K562 (cell line): ENCODE results near the gene TMEM217. TPM values are rescaled to one million over a fixed set of nuclear protein-coding genes. Genes with fewer than 3 reads are reported as not detected.
A peak's percentile ranks its signal among the peaks of the same experiment; 100 is the strongest.

Source experiments
- DDX20 ChIP-seq: fragments of 450-650 bp; IDR thresholded peaks from 2 replicates; pipeline ENCODE4 v1.6.1; 2016; ENCODE audit warnings: missing genetic modification characterization, low read depth, mild to moderate bottlenecking, missing compliant biosample characterization, moderate library complexity
- EWSR1 ChIP-seq: fragments of 450-650 bp; IDR thresholded peaks from 2 replicates; pipeline ENCODE4 v1.6.1; 2018; ENCODE audit warnings: borderline replicate concordance, mild to moderate bottlenecking, low read depth, moderate library complexity; ENCODE audit not compliant: partially characterized antibody
- FOXP4 ChIP-seq: sonication (generic); formaldehyde crosslinking; IDR thresholded peaks from 2 replicates; pipeline ENCODE4 v1.8.0; 2022; ENCODE audit warnings: mild to moderate bottlenecking, missing genetic modification reagents, borderline replicate concordance
- GTF3C2 ChIP-seq: IDR thresholded peaks from 3 replicates; pipeline ENCODE4 v1.6.1; 2011; ENCODE audit warnings: borderline replicate concordance, mild to moderate bottlenecking, moderate library complexity; ENCODE audit not compliant: insufficient read length; ENCODE audit errors: extremely low read depth
- HDAC1 ChIP-seq, 2 experiments: fragments of 450-650 bp; IDR thresholded peaks; 2 replicates each; pipeline ENCODE4 v1.6.1; 2016 to 2017; ENCODE audit warnings: inconsistent platforms in 1 of 2, mild to moderate bottlenecking in 1 of 2, moderate library complexity in 1 of 2
- KAT8 ChIP-seq: fragments of 450-650 bp; IDR thresholded peaks from 2 replicates; pipeline ENCODE4 v1.6.1; 2016; ENCODE audit warnings: low read depth, mild to moderate bottlenecking
- MLX ChIP-seq, 2 experiments: fragments of 450-650 bp in 1 of 2; sonication (generic) in 1 of 2; formaldehyde crosslinking; conservative IDR thresholded peaks; 2 replicates each; pipeline versions ENCODE4 v1.4.0 to v1.8.1; 2020 to 2022; ENCODE audit warnings: mild to moderate bottlenecking in 1 of 2, missing genetic modification reagents in 1 of 2
- MYC ChIP-seq, 2 experiments: fragments of 250-450 bp in 1 of 2; sonication (Bioruptor Pico) in 1 of 2; IDR thresholded peaks; 2 replicates each; pipeline versions ENCODE4 v1.5.1 to v1.6.1; 2012 to 2021; ENCODE audit warnings: low read depth in 2 of 2, borderline replicate concordance in 1 of 2, improper control_type of control experiment in 1 of 2, low read length in 1 of 2, mild to moderate bottlenecking in 1 of 2, moderate library complexity in 1 of 2
- TRIM25 ChIP-seq: fragments of 450-650 bp; IDR thresholded peaks from 2 replicates; pipeline ENCODE4 v1.7.0; 2016; ENCODE audit warnings: borderline replicate concordance
- ZNF449 ChIP-seq: fragments of 250-450 bp; sonication (Bioruptor Pico); IDR thresholded peaks from 2 replicates; pipeline ENCODE4 v1.8.0; 2022; ENCODE audit warnings: moderate library complexity, mild to moderate bottlenecking, inconsistent platforms
- ZNF830 ChIP-seq: fragments of 250-450 bp; sonication (Bioruptor Pico); IDR thresholded peaks from 2 replicates; pipeline ENCODE4 v1.5.0; 2021; ENCODE audit warnings: mild to moderate bottlenecking
- polyA plus RNA-seq, 8 experiments: library from polyadenylated mRNA; depleted of rRNA in 4 of 8; stranded (reverse) in 5 of 8; unstranded in 3 of 8; fragments of >200 nt; fragmentation: Nextera tagmentation in 2 of 8; fragmentation: Illumina TruSeq in 1 of 8; extraction: Ambion mirVana in 2 of 8; extraction: Trizol in 1 of 8; gene quantifications; 2 replicates each; pipeline versions ENCODE4 v1.2.1 to v1.2.3, GENCODE V29; 2011 to 2014; ENCODE audit warnings: inconsistent platforms in 1 of 8, missing spikeins in 1 of 8
- total RNA-seq, 7 experiments: library from RNA; depleted of rRNA in 6 of 7; stranded (reverse); fragments of >200 nt in 6 of 7; fragmentation: Illumina TruSeq in 2 of 7; extraction: Trizol in 2 of 7; gene quantifications; 2 replicates each; pipeline versions ENCODE4 v1.2.1 to v1.2.3, GENCODE V29; 2011 to 2021; ENCODE audit warnings: low replicate concordance in 1 of 7

TMEM217 gene
- total and polyA plus RNA-seq, 9 of the 15 experiments (the other 6 are each of a cell fraction or from before 2014, with no cell fraction given) = 1.3 to 8.0 (median 1.9) TPM

- TF ChIP-seq KAT8 (peak; percentile 62; the same call in 1 of the 2 replicates), HDAC1 (IDR thresholded peaks at IDR 0.05) (no peak; a peak in 1 of 4 replicates), DDX20 (tag) (0 out of 2 replicates have a peak, but pooled peaks have one; percentile 45), EWSR1 (no peak), TRIM25 (no peak), MLX (CRISPR knock-in tag; conservative IDR thresholded peaks at IDR 0.05) (no peak), ZNF449 (CRISPR knock-in tag) (peak; percentile 74; the same call in 1 of the 2 replicates), ZNF830 (CRISPR knock-in tag) (0 out of 2 replicates have a peak, but pooled peaks have one; percentile 72), FOXP4 (CRISPR knock-in tag) (no peak), GTF3C2 (no peak), MYC (IDR thresholded peaks at IDR 0.05; ENCODE audit: low read depth, low read length) (peak; percentile 55), MYC (CRISPR knock-in tag; IDR thresholded peaks at IDR 0.05; ENCODE audit: borderline replicate concordance, low read depth) (no peak)
These were observed 17.8 kb downstream of the TMEM217 start (continued) for GRCh38 chr6:37239950-37240713.
